IPS DF 6.9 (cell line): ENCODE results near the gene ABCB7.
"Not testable (repeated sequence)": the region's sequence is repeated elsewhere in the genome, so short reads cannot be mapped to it uniquely, and the experiment has no call there.

ENCODE experiments used
- DNase-seq: peaks from one replicate; pipeline ENCODE4 v3.0.0-alpha.2; 2013; ENCODE audit warnings: low read depth, low spot score
- H3K27ac ChIP-seq: one replicate; pipeline ENCODE4 v1.5.1; 2013; ENCODE audit warnings: low read length, control low read depth
- H3K27me3 ChIP-seq: 2 replicates; pipeline ENCODE4 v1.6.1; 2013; ENCODE audit warnings: mild to moderate bottlenecking, low read length; ENCODE audit not compliant: control insufficient read depth, insufficient read depth
- H3K36me3 ChIP-seq: 2 replicates; pipeline ENCODE4 v1.6.1; 2013; ENCODE audit warnings: low read length; ENCODE audit not compliant: control insufficient read depth, insufficient read depth
- H3K4me1 ChIP-seq: 2 replicates; pipeline ENCODE4 v1.6.1; 2013; ENCODE audit warnings: low read length; ENCODE audit not compliant: control insufficient read depth, insufficient read depth
- H3K4me3 ChIP-seq: 2 replicates; pipeline ENCODE4 v1.5.1; 2013; ENCODE audit warnings: mild to moderate bottlenecking, low read length
- H3K9me3 ChIP-seq: 2 replicates; pipeline ENCODE4 v1.6.1; 2013; ENCODE audit warnings: low read length, inconsistent platforms; ENCODE audit not compliant: control insufficient read depth, insufficient read depth
- WGBS: extraction: QIAGEN DNeasy Blood & Tissue Kit; methylation state at CpG from one replicate; pipeline ENCODE4 v1.1.7; 2013; ENCODE audit warnings: mixed read lengths, missing lambda C conversion rate; ENCODE audit not compliant: insufficient read length, insufficient coverage; 5-methylcytosine and 5-hydroxymethylcytosine counted together

Gene ABCB7

DNA sequence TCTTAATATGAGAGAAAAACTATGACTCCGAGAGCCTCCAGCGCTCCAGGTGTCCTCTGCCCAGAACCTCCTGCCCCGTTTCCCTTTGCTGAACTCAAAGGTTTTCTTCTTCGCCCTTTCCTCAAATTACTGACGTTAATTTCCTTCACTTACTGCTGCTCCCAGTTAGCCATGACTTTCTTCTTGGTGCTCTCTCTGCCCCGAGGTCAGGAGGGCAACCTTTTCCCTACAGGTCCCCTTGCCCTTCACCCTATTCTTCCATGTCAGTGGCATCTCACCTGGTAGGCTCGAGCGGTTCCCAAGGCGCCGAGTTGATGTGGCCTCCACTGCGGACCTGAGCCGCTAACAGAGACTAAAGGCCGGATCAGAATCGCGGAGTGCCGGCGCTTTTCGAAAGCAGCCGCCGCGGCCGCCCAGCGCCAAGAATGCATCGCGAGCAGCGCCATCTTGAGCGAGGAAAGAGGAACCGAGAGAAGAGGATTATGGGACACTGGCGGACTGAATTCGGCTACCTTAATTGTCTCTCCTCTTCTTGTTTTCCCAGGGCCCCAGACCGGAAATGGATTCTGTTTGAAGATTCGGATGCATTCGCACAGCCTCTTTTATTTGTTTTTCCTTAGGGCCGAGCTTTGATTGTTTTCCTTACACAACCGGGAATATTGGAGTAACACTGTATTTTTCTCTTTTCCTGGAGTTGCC lies at the start of gene ABCB7:
ABCB7 (minus strand) TSS at position 457 of the 699 bp plus-strand sequence; CDS start at position 446, 11 bp downstream.
- Histone ChIP-seq H3K4me3 (peak within 1 kb of the TSS; percentile 59; the same call in 1 of the 2 replicates), H3K27me3 (no peaks in the 10 kb centered on the region), H3K9me3 (no peaks in the 10 kb centered on the region), H3K27ac (no peak within 1 kb of the TSS), H3K36me3 (no peaks in the 10 kb centered on the region), H3K4me1 (no peaks in the 10 kb centered on the region)
- WGBS: no CpG with 5 or more reads among the region's 35 CpGs
- DNase-seq: peak; percentile 13

DNA sequence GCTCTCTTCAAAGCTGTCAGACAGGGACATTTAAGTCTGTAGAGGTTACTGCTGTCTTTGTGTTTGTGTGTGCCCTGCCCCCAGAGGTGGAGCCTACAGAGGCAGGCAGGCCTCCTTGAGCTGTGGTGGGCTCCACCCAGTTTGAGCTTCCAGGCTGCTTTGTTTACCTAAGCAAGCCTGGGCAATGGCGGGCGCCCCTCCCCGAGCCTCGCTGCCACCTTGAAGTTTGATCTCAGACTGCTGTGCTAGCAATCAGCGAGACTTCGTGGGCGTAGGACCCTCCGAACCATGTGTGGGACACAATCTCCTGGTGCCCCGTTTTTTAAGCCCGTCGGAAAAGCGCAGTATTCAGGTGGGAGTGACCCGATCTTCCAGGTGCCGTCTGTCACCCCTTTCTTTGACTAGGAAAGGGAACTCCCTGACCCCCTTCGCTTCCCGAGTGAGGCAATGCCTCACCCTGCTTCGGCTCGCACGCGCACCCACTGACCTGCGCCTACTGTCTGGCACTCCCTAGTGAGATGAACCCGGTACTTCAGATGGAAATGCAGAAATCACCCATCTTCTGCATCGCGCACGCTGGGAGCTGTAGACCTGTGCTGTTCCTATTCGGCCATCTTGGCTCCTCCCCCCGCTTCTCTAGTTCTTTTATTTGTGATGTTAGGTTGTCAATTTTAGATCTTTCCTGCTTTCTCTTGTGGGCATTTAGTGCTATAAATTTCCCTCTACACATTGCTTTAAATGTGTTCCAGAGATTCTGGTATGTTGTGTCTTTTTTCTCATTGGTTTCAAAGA lies 32.5 kb upstream of the ABCB7 start:
- not testable (repeated sequence) for H3K4me1 ChIP-seq, DNase-seq
- no CpG with 5 or more reads among the region's 27 CpGs for WGBS

DNA sequence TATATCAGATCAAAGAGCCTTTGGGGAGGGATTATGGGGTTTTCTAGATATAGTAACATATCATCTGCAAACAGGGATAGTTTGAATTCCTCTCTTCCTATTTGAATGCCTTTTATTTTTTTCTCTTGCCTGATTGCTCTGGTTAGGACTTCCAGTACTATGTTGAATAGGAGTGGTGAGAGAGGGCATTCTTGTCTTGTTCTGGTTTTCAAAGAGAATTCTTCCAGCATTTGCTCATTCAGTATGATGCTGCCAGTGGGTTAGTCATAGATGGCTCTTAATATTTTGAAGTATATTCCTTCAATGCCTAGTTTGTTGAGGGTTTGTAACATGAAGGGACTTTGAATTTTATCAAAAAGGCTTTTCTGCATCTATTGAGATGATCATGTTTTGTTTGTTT lies 25.6 kb upstream of the ABCB7 start:
- Histone ChIP-seq H3K27ac (no peak overlapping the region), H3K36me3 (no peaks in the 10 kb centered on the region), H3K4me1 (no peaks in the 10 kb centered on the region), H3K4me3 (no peak overlapping the region), H3K27me3 (no peaks in the 10 kb centered on the region), H3K9me3 (no peaks in the 10 kb centered on the region)
- DNase-seq: no peak

More for the DNA sequence above, 32.5 kb upstream of the ABCB7 start:
- not testable (repeated sequence) for H3K9me3 ChIP-seq, H3K27me3 ChIP-seq, H3K36me3 ChIP-seq, H3K27ac ChIP-seq, H3K4me3 ChIP-seq

DNA sequence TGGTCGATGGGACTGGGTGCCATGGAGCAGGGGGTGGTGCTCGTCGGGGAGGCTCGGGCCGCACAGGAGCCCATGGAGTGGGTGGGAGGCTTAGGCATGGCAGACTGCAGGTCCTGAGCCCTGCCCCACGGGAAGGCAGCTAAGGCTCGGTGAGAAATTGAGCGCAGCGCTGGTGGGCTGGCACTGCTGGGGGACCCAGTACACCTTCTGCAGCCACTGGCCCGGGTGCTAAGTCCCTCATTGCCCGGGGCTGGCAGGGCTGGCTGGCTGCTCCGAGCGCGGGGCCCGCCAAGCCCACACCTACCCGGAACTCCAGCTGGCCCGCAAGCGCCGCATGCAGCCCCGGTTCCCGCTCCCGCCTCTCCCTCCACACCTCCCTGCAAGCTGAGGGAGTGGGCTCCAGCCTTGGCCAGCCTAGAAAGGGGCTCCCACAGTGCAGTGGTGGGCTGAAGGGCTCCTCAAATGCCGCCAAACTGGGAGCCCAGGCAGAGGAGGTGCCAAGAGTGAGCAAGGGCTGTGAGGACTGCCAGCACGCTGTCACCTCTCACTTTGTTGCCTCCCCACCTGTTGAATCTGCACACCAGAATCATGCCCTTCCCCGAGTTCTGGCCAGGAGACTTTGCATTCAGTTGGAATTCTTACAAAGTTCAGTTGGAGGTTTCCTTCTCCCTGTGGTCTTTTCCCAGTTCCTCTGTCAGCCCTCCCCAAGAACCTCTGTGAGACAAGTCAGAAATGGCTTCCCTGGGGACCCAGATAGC lies 23.6 kb upstream of the ABCB7 start:
- no CpG with 5 or more reads among the region's 25 CpGs for WGBS
- DNase-seq, H3K27ac ChIP-seq: not testable (repeated sequence)

DNA sequence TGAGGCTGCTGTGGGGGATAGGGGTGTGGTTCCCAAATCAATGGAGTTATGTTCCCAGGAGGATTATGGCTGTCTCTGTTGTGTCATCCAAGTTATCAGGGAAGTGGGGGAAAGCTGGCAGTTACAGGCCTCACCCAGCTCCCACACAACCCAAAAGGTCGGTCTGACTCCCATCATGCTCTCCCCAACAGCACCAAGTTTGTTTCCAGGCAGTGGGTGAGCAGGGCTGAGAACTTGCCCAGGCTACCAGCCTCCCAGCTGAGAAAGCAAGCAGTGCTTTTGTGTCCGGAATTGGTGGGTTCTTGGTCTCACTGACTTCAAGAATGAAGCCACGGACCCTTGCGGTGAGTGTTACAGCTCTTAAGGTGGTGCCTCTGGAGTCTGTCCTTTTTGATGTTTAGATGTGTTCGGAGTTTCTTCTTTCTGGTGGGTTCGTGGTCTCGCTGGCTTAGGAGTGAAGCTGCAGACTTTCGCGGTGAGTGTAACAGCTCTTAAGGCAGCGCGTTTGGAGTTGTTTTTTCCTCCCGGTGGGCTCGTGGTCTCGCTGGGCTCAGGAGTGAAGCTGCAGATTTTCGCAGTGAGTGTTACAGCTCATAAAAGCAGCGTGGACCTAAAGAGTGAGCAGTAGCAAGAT lies 16.3 kb upstream of the ABCB7 start:
- WGBS: no CpG with 5 or more reads among the region's 16 CpGs
- H3K36me3 ChIP-seq, H3K4me1 ChIP-seq, H3K27me3 ChIP-seq, H3K4me3 ChIP-seq, H3K9me3 ChIP-seq, H3K27ac ChIP-seq, DNase-seq: not testable (repeated sequence)

More for the DNA sequence above, 23.6 kb upstream of the ABCB7 start:
- H3K9me3 ChIP-seq, H3K4me1 ChIP-seq, H3K4me3 ChIP-seq, H3K27me3 ChIP-seq, H3K36me3 ChIP-seq: not testable (repeated sequence)

DNA sequence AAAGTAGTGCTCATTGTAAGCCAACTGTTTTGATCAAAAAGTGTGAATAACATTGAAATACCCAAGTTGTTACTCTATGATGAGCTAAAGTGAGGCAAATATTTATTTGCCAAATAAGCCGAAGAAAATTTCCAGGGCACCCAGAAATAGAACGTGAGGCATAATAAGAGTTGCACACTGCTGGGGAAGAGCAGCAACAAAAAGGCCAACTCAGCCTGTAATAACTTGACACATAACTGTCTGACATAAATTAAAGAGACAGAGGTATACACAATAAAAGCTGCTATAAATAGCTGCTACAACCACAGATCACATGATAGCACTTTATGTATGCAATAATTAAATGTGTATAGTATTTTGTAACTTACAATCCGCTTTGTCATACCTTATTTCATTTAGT lies 2.0 kb upstream of the ABCB7 start:
- no peaks in the 10 kb centered on the region for H3K9me3 ChIP-seq
- no peak overlapping the region for H3K27ac ChIP-seq
- DNase-seq: no peak
- no CpG with 5 or more reads among the region's 3 CpGs for WGBS
- no peaks in the 10 kb centered on the region for H3K27me3 ChIP-seq
- no peaks in the 10 kb centered on the region for H3K36me3 ChIP-seq
- H3K4me3 ChIP-seq: no peak overlapping the region
- no peaks in the 10 kb centered on the region for H3K4me1 ChIP-seq

DNA sequence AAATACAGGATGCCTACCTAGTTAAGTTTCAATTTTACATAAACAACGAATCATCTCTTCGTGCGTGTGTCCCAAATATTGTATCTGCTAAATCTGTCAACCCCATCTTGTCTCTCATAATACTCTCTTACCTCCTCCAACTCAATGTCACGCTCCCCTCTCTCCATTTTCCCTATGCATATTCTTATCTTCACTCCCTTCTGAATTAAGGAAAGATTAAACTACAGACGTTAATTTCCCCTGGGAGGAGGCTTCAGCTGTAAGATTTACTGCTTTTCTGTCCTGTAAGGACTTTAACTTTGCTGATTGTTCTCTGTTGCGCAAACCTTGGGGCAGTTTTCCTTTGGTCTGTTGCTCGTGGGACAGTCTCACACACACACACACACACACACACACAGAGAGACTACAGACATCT lies 455 bp upstream of the ABCB7 start:
- no peaks in the 10 kb centered on the region for H3K36me3 ChIP-seq
- H3K4me3 ChIP-seq: peak overlapping the region; percentile 18; the same call in 1 of the 2 replicates
- DNase-seq: no peak
- 100% methylated on average over 1 of the region's 7 CpGs for WGBS
- no peaks in the 10 kb centered on the region for H3K27me3 ChIP-seq
- H3K27ac ChIP-seq: no peak overlapping the region
- no peaks in the 10 kb centered on the region for H3K9me3 ChIP-seq
- no peaks in the 10 kb centered on the region for H3K4me1 ChIP-seq

DNA sequence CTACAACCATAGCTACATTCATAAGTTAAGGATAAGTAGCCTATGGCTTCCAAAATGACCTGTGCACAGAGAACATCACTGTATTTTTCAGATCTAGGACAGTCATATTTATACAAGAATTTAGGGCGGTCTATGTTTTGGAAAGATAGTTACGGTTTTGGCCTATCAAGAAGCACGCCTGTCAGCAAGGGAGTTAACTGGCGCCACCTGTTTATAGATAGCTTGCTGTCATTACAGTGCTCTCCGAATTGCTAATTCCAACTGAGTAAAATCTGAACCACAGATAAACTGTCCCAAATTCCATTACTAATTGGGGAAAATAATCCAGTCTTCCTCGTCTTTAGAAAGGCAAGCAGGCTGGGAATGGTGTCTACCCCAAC lies 646 bp downstream of the ABCB7 start:
- Histone ChIP-seq H3K27me3 (no peaks in the 10 kb centered on the region), H3K36me3 (no peaks in the 10 kb centered on the region), H3K4me3 (peak overlapping the region; percentile 59; the same call in 1 of the 2 replicates), H3K4me1 (no peaks in the 10 kb centered on the region), H3K9me3 (no peaks in the 10 kb centered on the region), H3K27ac (no peak overlapping the region)
- no CpG with 5 or more reads among the region's 6 CpGs for WGBS
- DNase-seq: no peak

DNA sequence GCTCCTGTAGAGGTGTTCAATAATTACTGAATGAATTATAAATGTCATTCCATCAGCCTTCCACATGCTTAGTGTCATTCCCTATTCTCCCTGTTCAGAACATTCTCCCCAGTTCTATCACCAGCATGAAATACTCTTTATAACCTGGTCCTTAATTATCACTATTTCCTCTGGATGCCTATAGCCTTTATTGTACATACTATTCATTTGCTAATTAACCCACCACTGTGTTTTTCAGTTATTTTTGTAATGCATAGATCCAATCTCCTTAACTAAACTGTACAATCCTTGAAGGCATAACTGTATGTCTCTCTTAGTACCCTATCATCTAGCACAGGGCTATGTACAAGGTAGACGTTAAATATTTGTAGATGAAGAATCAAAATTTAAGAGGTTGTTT lies 1.2 kb downstream of the ABCB7 start:
- Histone ChIP-seq H3K4me3 (no peak overlapping the region), H3K27me3 (no peaks in the 10 kb centered on the region), H3K36me3 (no peaks in the 10 kb centered on the region), H3K27ac (no peak overlapping the region), H3K9me3 (no peaks in the 10 kb centered on the region), H3K4me1 (no peaks in the 10 kb centered on the region)
- DNase-seq: no peak
- WGBS: no CpG with 5 or more reads among the region's 1 CpG
